Breast epithelium (tissue), 4 donors: ENCODE measurements around the gene PPARA. TPM values are rescaled to one million over a fixed set of nuclear protein-coding genes. Genes with fewer than 3 reads are reported as not detected.
A peak's percentile ranks its signal among the peaks of the same experiment; 100 is the strongest.
"Not testable (repeated sequence)": the region's sequence is repeated elsewhere in the genome, so short reads cannot be mapped to it uniquely, and the experiment has no call there.

ENCODE experiments used
- DNase-seq, 2 donors: peaks; one replicate each; pipeline ENCODE4 v3.0.0-alpha.2; 2019; ENCODE audit warnings: low spot score in 2 of 2
- H3K27ac ChIP-seq, 2 donors: fragments of 200-600 bp; sonication (generic) in 1 of 2; one replicate each; pipeline ENCODE4 v1.5.1; 2016 to 2019; ENCODE audit warnings: mild to moderate bottlenecking in 1 of 2
- H3K27me3 ChIP-seq, 2 donors: fragments of 200-600 bp; sonication (generic) in 1 of 2; one replicate each; pipeline versions ENCODE4 v1.5.1 to v1.6.0; 2017 to 2019; ENCODE audit warnings: control low read depth in 1 of 2, mild to moderate bottlenecking in 1 of 2
- H3K36me3 ChIP-seq: fragments of 200-600 bp; one replicate; pipeline ENCODE4 v1.5.1; 2019
- H3K4me1 ChIP-seq, 2 donors: fragments of 200-600 bp; sonication (generic); one replicate each; pipeline ENCODE4 v1.5.1; 2016 to 2019; ENCODE audit warnings: control low read depth in 1 of 2
- H3K4me3 ChIP-seq, 3 donors: fragments of 200-600 bp; sonication (generic); 1 replicate in 2 of 3; 2 replicates in 1 of 3; pipeline ENCODE4 v1.5.1; 2016 to 2019; ENCODE audit warnings: mild to moderate bottlenecking in 3 of 3, moderate library complexity in 2 of 3
- H3K9me3 ChIP-seq, 2 donors: fragments of 200-600 bp; sonication (generic) in 1 of 2; one replicate each; pipeline ENCODE4 v1.5.1; 2016 to 2019; ENCODE audit warnings: control low read depth in 1 of 2
- CTCF ChIP-seq, 3 donors: fragments of 450-650 bp; IDR thresholded peaks; one replicate each; pipeline ENCODE4 v1.5.1; 2016 to 2017; ENCODE audit warnings: antibody characterized with exemption in 3 of 3, mild to moderate bottlenecking in 3 of 3, moderate library complexity in 3 of 3
- POLR2A ChIP-seq: fragments of 450-650 bp; IDR thresholded peaks from one replicate; pipeline ENCODE4 v1.6.1; 2016; ENCODE audit warnings: antibody characterized with exemption, mild to moderate bottlenecking, moderate library complexity
- POLR2AphosphoS5 ChIP-seq, 3 donors: sonication (generic); formaldehyde crosslinking; IDR thresholded peaks; one replicate each; pipeline ENCODE4 v1.6.1; 2017; ENCODE audit warnings: antibody characterized with exemption in 3 of 3
- intact Hi-C: fragments of 100-400 bp; cut with DNase I; formaldehyde crosslinking; loops from one replicate; pipeline ENCODE4 v1.15.1; 2023; ENCODE audit warnings: low total_unique reads
- total RNA-seq, 3 donors: library from RNA; depleted of rRNA; stranded (reverse); fragments of >200 nt; gene quantifications; one replicate each; pipeline ENCODE4 v1.1.0, GENCODE V29; 2016

The PPARA gene
- total RNA-seq, 3 donors from 2014 or later = 15.2 to 31.0 (median 22.3) TPM

- DNase-seq = no peak
- Histone ChIP-seq H3K27ac (no peak overlapping the region), H3K36me3 (no peaks in the 10 kb centered on the region), H3K27me3 (no peaks in the 10 kb centered on the region), H3K4me3 (no peak overlapping the region), H3K4me1 (no peaks in the 10 kb centered on the region), H3K9me3 (no peaks in the 10 kb centered on the region)
- TF ChIP-seq CTCF (IDR thresholded peaks at IDR 0.05) (no peak), POLR2AphosphoS5 (IDR thresholded peaks at IDR 0.05) (no peak), POLR2A (no peak)
- intact Hi-C loops = no loop called here
Measured at GRCh38 chr22:46196278-46196677, 46.0 kb downstream of the PPARA start.

GRCh38 chr22:46198274-46198673 lies 47.9 kb downstream of the PPARA start:
- DNase-seq = no peak
- intact Hi-C loops = no loop called here
- TF ChIP-seq POLR2A (no peak), CTCF (IDR thresholded peaks at IDR 0.05) (no peak), POLR2AphosphoS5 (IDR thresholded peaks at IDR 0.05) (no peak)

GRCh38 chr22:46198806-46199205 lies 48.5 kb downstream of the PPARA start:
- H3K4me1 ChIP-seq, intact Hi-C loops, H3K36me3 ChIP-seq, H3K9me3 ChIP-seq, DNase-seq, H3K4me3 ChIP-seq, H3K27ac ChIP-seq, H3K27me3 ChIP-seq: not testable (repeated sequence)

More at GRCh38 chr22:46198274-46198673, 47.9 kb downstream of the PPARA start:
- H3K27ac ChIP-seq = no peak overlapping the region
- H3K4me1 ChIP-seq = no peaks in the 10 kb centered on the region
- no peaks in the 10 kb centered on the region for H3K9me3 ChIP-seq
- no peaks in the 10 kb centered on the region for H3K27me3 ChIP-seq
- H3K36me3 ChIP-seq = no peaks in the 10 kb centered on the region
- no peak overlapping the region for H3K4me3 ChIP-seq

- H3K27me3 ChIP-seq = no peaks in the 10 kb centered on the region
- peak overlapping the region; percentile 28 to 49 for H3K27ac ChIP-seq
- H3K36me3 ChIP-seq = no peaks in the 10 kb centered on the region
- no peaks in the 10 kb centered on the region for H3K4me1 ChIP-seq
- peak in 1 of 2 donors; percentile 42 for DNase-seq
- TF ChIP-seq CTCF (IDR thresholded peaks at IDR 0.05) = no peak
- TF ChIP-seq POLR2A = no peak
- no peak for TF ChIP-seq POLR2AphosphoS5 (IDR thresholded peaks at IDR 0.05)
- intact Hi-C loops = loop anchor here (10.0 kb wide), 1 partner anchor 1974 kb away; no protein-coding TSS in a partner anchor
- no peaks in the 10 kb centered on the region for H3K9me3 ChIP-seq
- H3K4me3 ChIP-seq = no peak overlapping the region
Measured at GRCh38 chr22:46201059-46201757, 50.9 kb downstream of the PPARA start.

- H3K36me3 ChIP-seq = no peaks in the 10 kb centered on the region
Measured at GRCh38 chr22:46202897-46203600, 52.7 kb downstream of the PPARA start.

More at GRCh38 chr22:46202897-46203600, 52.7 kb downstream of the PPARA start:
- no peaks in the 10 kb centered on the region for H3K4me1 ChIP-seq
- intact Hi-C loops = loop anchor here (10.0 kb wide), 1 partner anchor 1972 kb away; no protein-coding TSS in a partner anchor
- H3K27ac ChIP-seq = no peak overlapping the region
- H3K27me3 ChIP-seq = no peaks in the 10 kb centered on the region
- no peaks in the 10 kb centered on the region for H3K9me3 ChIP-seq
- TF ChIP-seq POLR2A (no peak), CTCF (IDR thresholded peaks at IDR 0.05) (no peak), POLR2AphosphoS5 (IDR thresholded peaks at IDR 0.05) (no peak)
- no peak for DNase-seq
- H3K4me3 ChIP-seq = no peak overlapping the region
